GM04504 (cell line): ENCODE results near the gene HNRNPH2.

Experiments used
- DNase-seq: peaks from one replicate; pipeline ENCODE4 v3.0.0-alpha.2; 2012; ENCODE audit warnings: low read depth

Gene HNRNPH2

DNA sequence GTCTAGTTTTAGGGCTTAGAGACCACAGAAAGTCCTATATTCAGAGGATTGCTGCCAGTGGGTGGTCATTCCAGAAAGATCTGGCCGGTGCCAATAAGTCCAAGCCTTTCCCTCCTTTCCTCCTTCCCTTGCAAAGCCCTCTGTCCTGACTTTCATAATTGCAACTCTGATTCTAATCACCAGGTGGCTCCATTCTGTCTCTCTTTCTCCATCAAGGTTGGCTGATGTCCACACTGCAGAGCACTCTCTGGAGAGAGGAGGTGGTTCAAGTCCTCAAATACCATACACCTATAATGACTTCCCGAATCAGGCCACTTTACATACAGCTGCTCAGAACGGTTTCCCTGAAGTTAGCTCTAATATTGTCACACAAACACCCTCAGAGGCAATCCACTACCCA, 54.9 kb downstream of the HNRNPH2 start:
- no peak for DNase-seq
